ENCODE results near the gene ASCL4. TPM values are rescaled to one million over a fixed set of nuclear protein-coding genes. Genes with fewer than 3 reads are reported as not detected.

The ASCL4 gene
- polyA plus RNA-seq, 3 donors from 2014 or later = not detected

DNA sequence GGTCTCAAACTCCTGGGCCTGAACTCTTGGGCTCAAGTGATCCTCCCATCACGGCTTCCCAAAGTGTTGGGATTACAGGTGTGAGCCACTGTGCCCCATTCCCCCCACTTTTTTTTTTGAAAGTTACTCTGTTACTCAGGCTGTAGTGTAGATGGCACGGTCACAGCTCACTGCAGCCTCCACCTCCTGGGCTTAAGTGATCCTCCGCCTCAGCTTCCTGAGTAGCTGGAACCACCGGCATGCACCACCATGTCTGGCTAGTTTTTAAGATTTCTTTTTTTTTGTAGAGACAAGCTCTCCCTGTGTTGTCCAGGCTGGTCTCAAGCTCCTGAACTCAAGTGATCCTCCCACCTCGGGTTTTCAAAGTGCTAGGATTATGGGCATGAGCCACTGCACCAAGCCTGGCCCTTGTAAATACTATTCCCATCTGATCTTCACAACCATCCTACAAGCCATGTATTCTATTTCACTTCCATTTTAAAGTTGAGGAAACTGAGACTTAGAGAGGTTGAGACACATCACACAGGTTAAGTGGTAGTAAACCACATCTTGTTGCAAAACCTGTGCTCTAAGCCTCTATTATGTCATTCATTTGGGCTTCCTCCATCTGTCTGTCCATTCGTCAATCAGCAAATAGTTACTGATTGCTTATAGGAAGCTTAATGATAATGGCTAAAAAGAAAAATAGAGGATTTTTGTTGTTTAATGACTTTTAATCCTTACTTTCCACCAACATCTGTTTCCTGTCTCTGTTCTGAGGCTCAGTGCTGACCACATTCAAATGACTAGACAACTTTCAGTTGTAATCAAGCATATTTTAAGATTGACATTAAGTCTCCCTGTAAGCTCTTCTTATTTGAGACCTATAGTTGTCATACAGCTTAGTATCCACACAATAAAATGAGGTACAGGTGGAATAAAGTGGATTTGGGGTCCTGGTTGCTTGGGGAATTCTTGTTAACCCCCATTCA, 9.2 kb downstream of the ASCL4 start:
- no peak overlapping the region for H3K4me3 Mint-ChIP-seq
- H3K36me3 Mint-ChIP-seq = no peaks in the 10 kb centered on the region
- H3K9me3 Mint-ChIP-seq = no peaks in the 10 kb centered on the region
- no peak overlapping the region for H3K27ac Mint-ChIP-seq
- DNase-seq = no peak
- H3K27me3 Mint-ChIP-seq (ENCODE audit: low read depth in 3 of 3) = peaks cover 3 to 15% (median 11%) of the 10 kb centered on the region in 3 donors
- no peaks in the 10 kb centered on the region for H3K4me1 Mint-ChIP-seq

DNA sequence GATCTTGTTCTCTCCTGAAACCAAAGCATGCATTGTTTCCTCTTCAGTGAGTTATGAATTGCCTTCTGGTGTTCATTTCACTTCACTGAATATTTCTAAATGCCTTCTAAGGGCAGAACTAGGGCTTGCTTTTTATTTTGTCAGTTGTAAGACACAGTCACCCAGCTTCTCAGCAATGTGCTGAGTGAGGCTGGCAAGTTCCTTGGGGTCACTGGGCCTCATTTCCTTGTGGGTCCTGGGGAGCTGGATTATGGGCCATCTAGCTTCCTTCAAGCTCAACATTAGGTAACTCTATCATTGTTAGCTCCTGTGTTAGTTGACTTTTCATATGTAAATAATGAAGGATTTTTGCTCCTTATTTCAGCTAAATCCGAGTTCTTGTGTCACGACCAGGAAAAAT, 13.8 kb downstream of the ASCL4 start:
- no peak overlapping the region for H3K4me3 Mint-ChIP-seq
- H3K36me3 Mint-ChIP-seq = no peaks in the 10 kb centered on the region
- peaks cover 2 to 13% (median 4%) of the 10 kb centered on the region in 3 donors for H3K27me3 Mint-ChIP-seq (ENCODE audit: low read depth in 3 of 3)
- DNase-seq = no peak
- H3K9me3 Mint-ChIP-seq = no peaks in the 10 kb centered on the region
- no peak overlapping the region for H3K27ac Mint-ChIP-seq
- no peaks in the 10 kb centered on the region for H3K4me1 Mint-ChIP-seq

DNA sequence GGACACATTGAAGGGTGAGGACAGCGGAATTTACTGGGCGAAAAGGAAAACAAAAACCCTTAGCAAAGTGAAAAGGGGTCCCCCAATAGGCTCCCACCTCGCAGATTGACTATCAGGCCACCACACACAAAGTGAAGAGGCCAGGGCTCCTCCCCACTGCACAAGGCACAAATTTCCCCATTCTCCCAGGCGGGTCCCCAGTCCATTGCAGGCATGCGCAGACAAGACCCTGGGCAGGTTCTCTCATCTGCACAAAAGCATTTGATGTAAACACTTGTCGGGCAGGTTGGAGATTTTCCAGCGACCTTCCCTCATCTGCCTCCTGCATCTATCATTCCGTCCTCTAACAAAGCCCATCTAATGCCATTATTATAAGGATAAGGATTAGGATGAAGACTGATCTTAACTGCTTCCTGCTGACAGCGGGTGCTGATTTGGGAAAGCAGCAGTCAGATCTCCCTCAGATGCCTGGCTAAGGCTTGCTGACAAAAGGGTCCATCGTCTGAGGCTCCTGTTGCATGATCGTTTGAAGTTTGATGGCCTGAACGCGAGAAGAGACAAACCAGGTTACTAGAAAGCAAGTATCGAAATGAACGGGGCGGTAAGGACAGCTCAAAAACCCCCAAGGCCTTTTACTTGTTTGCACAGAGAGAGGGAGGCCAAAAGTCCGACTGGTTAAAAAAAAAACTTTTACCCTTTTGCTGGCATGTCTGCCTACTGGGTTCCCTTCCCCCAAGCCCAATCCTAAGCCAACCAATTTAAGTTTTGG, 14.4 kb downstream of the ASCL4 start:
- Mint-ChIP-seq H3K9me3 (no peaks in the 10 kb centered on the region), H3K27me3 (ENCODE audit: low read depth in 3 of 3) (peaks cover 2 to 18% (median 4%) of the 10 kb centered on the region in 3 donors), H3K36me3 (no peaks in the 10 kb centered on the region), H3K4me3 (no peak overlapping the region), H3K4me1 (no peaks in the 10 kb centered on the region), H3K27ac (no peak overlapping the region)
- DNase-seq = no peak

DNA sequence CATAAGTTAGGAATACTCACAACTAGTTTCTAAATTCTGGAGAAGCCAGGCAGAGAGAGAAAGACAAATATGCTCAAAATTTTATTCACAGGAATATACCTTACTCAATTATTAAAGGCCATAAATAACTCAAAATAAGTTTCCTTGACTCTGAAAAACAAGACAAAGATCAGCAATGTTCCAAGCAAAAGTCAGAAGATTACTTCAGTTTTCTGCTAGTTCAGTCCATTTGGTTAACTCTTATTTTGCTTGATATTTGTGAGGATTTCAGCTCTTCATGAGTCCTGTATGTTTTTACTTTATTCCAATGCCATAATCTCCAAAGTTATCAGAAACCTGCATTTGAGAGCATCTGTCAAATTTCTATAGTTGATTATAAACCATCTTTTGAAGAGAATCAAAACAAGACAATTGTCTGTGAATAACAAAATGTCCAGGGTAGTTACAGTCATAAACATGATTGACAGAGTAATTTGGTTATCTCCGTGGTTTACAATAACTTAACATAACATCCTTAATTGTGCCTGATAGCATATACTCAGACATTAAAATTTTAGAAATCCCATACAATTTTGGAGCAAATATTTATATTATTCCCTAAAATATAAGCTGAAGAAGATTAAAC, 17.1 kb downstream of the ASCL4 start:
- Mint-ChIP-seq H3K9me3 (no peaks in the 10 kb centered on the region), H3K4me3 (no peak overlapping the region), H3K4me1 (no peaks in the 10 kb centered on the region), H3K27ac (no peak overlapping the region), H3K27me3 (ENCODE audit: low read depth in 3 of 3) (peaks cover 2 to 18% (median 5%) of the 10 kb centered on the region in 3 donors), H3K36me3 (no peaks in the 10 kb centered on the region)
- no peak for DNase-seq

DNA sequence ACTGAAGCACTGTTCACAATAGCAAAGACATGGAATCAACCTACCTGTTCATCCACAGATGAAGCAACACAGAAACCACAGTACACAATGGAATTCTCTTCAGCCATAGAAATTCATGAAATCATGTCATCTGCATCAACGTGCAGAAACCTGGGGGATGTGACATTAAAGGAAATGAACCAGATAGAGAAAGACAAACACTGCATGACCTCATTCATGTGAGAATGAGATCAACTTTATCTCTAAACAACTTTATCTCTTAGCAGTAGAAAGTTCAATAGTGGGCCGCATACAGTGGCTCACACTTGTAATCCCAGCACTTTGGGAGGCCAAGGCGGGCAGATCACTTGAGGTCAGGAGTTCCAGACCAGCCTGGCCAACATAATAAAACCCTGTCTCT, 19.9 kb downstream of the ASCL4 start:
- Mint-ChIP-seq H3K4me3 (no peak overlapping the region), H3K27ac (no peak overlapping the region), H3K4me1 (no peaks in the 10 kb centered on the region), H3K36me3 (no peaks in the 10 kb centered on the region), H3K9me3 (no peaks in the 10 kb centered on the region), H3K27me3 (ENCODE audit: low read depth in 3 of 3) (peaks cover 0 to 11% (median 5%) of the 10 kb centered on the region in 3 donors)
- DNase-seq = no peak

DNA sequence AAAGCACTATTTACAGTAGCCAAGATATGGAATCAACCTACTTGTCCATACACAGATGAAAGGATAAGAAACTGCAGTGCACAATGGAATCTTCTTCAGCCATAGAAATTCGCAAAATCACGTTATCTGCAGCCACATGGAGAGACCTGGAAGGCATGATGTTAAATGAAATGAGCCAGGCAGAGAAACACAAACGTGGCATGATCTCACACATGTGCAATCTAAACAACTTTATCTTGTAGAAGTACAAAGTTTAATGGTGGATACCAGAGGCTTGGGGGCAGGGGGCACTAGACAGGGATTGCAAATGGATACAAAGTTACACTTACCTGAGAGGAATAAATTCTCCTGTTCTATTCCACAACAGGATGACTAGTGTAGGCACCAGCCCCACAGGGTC, 24.1 kb downstream of the ASCL4 start:
- Mint-ChIP-seq H3K27ac (no peak overlapping the region), H3K27me3 (ENCODE audit: low read depth in 3 of 3) (peaks cover 0 to 5% (median 2%) of the 10 kb centered on the region in 3 donors), H3K9me3 (no peaks in the 10 kb centered on the region), H3K36me3 (no peaks in the 10 kb centered on the region), H3K4me3 (no peak overlapping the region), H3K4me1 (no peaks in the 10 kb centered on the region)
- no peak for DNase-seq

DNA sequence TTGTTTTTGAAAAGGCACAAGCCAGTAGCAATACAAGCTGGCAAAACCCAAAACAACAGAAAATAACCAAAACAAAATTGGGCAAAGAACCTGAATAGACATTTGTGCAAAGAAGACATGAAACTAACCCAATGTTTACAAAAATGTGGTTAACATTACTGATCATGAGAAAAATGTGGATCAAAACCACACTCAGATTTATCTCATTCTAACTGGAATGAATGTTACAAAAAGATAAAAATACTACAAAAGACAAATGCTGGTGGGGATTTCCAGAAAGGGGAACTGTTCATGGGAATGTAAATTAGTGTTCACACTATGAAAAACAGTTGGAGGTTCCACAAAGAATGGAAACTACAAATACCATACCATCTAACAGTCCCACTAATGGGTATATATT, 26.6 kb downstream of the ASCL4 start:
- Mint-ChIP-seq H3K27ac (no peak overlapping the region), H3K36me3 (no peaks in the 10 kb centered on the region), H3K27me3 (ENCODE audit: low read depth in 3 of 3) (peaks cover 0 to 4% (median 0%) of the 10 kb centered on the region in 3 donors), H3K9me3 (no peaks in the 10 kb centered on the region), H3K4me1 (no peaks in the 10 kb centered on the region), H3K4me3 (no peak overlapping the region)
- no peak for DNase-seq

DNA sequence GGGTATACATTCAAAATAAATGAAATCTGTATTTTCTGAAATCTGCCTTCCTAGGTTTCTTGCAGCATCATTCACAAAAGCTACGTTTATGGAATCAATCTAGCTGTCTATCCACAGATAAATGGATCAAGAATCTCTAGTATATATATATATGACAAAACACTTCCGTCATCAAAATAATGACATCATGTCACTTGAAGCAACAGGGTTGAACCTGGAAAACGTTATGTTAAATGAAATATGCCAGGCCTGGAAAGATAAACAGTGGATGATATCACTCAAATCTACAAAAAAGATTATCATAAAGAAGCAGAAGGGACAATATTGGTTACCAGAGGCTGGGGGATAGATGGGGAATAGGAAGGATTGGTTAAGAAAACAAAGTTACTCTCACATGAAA, 28.6 kb downstream of the ASCL4 start:
- no peak overlapping the region for H3K4me3 Mint-ChIP-seq
- no peak for DNase-seq
- H3K27me3 Mint-ChIP-seq (ENCODE audit: low read depth in 3 of 3) = peaks cover 0 to 1% (median 0%) of the 10 kb centered on the region in 3 donors
- H3K4me1 Mint-ChIP-seq = no peaks in the 10 kb centered on the region
- H3K27ac Mint-ChIP-seq = no peak overlapping the region
- no peaks in the 10 kb centered on the region for H3K9me3 Mint-ChIP-seq
- H3K36me3 Mint-ChIP-seq = no peaks in the 10 kb centered on the region

DNA sequence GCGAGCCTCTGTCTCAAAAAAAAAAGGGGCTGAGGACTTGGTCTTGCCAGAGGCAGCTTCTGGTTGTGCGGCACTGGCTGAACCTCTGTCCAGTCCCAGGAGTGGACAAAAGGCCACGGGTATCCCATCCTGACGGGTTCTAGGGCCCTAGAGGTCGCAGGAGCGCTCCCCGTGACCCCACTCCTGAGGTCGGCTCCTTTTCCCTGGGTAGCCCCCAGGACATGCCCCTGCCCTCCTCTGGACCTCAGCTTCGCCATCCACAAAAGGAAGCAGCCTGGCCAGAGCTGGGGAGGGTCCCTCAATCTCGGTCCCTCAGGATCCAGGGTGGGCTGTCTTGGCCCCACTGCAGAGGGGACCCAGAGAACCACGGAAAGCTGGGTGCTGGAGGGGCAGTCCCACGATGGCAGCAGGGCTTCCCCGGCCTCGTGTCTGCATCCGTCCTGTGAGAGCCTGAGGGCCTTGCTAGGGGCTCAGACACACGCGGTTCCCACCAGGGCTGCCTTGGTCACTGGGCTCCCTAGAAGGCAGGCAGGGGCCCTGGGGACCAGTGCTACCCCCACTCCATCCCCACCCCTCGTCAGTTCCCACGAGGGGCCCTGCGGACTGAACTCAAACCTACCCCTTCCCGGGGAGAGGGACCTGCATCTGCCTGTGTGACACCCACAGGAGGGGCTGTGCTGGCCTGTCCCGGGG, 31.1 kb downstream of the ASCL4 start:
- Mint-ChIP-seq H3K4me3 (no peak overlapping the region), H3K27ac (no peak overlapping the region), H3K4me1 (no peaks in the 10 kb centered on the region), H3K27me3 (ENCODE audit: low read depth in 3 of 3) (peaks cover 0 to 4% (median 1%) of the 10 kb centered on the region in 3 donors), H3K9me3 (no peaks in the 10 kb centered on the region), H3K36me3 (no peaks in the 10 kb centered on the region)
- DNase-seq = no peak

DNA sequence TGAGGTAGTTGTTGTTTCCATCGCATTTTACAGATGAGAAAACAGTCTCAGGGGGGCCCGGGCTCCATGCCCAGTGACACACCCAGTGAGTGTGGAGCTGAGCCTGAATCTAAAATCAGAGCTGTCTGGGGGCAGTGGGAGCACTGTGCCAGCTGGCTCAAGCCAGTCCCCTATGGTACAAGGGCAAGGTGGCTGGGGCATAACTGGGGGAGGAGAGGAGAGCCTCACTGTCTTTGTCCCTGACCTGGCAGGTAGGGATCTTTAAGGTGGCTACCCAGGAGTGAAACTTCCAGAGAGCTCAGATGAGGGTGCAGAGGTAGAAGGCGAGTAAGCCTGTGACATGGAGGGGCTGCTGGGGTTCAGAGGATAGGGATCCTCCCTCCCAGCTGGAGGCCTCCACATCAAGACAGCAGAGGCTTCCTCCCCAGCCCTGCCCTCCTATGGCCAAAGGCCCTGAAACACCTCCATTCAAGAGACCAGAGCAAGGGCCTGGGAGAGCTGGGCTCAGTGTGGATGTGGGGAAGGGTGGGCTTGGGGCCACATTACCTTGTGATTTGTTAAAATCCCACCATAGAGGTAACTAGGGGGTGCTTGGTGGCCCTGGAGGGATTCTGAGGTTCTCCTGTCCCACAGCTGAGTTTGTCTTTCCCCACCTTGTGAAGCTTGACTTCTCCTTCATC, 33.1 kb downstream of the ASCL4 start:
- Mint-ChIP-seq H3K27ac (no peak overlapping the region), H3K4me3 (no peak overlapping the region), H3K4me1 (no peaks in the 10 kb centered on the region), H3K36me3 (no peaks in the 10 kb centered on the region), H3K9me3 (no peaks in the 10 kb centered on the region), H3K27me3 (ENCODE audit: low read depth in 3 of 3) (peaks cover 2 to 7% (median 2%) of the 10 kb centered on the region in 3 donors)
- DNase-seq = no peak

DNA sequence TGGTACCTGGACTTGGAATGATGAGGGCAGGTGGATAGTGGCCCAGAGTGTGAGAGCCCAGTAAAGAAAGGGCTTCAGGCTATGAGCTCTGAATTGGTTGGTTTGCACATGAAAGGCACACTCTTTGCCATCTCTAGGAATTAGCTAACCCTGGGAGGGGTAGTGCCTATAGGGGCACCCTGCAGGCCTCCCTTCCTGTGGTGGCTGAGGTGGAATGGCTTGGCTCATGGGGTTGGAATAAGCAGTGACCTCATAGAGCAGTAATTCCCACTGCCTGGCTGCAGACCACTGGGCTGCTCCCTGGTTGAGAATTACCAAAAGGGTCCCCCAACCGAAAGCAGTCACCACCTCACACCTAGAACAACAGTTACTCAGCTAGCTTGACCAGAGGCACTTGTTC, 42.7 kb downstream of the ASCL4 start:
- Mint-ChIP-seq H3K27me3 (ENCODE audit: low read depth in 3 of 3) (peaks cover 2 to 8% (median 4%) of the 10 kb centered on the region in 3 donors), H3K36me3 (peaks cover 0 to 9% (median 0%) of the 10 kb centered on the region in 3 donors), H3K9me3 (peaks cover 3 to 21% (median 14%) of the 10 kb centered on the region in 6 donors), H3K4me3 (no peak overlapping the region), H3K4me1 (no peaks in the 10 kb centered on the region), H3K27ac (no peak overlapping the region)
- no peak for DNase-seq

DNA sequence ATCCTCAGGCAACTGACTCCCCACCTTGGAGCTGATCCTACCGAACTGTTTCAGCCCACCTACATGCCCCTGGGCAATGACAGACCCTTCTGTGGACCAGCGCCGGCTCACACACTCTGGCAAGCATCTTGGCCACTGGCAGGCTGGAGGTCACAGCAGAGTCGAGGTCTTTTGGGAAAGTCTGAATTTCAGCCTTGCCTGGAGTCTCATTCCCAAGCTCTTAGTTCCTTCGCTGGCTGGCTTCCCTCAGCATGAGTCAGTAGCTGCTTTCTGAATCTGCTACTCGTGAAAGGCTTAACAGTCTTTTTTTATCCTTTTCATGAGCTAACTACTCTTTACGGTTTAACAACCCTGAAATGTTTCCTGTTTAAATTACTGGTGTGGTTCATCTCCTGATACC, 44.5 kb downstream of the ASCL4 start:
- peaks cover 0 to 12% (median 2%) of the 10 kb centered on the region in 3 donors for H3K27me3 Mint-ChIP-seq (ENCODE audit: low read depth in 3 of 3)
- H3K9me3 Mint-ChIP-seq = peaks cover 3 to 21% (median 15%) of the 10 kb centered on the region in 6 donors
- H3K27ac Mint-ChIP-seq = no peak overlapping the region
- no peaks in the 10 kb centered on the region for H3K4me1 Mint-ChIP-seq
- H3K36me3 Mint-ChIP-seq = peaks cover 0 to 9% (median 0%) of the 10 kb centered on the region in 3 donors
- DNase-seq = no peak
- no peak overlapping the region for H3K4me3 Mint-ChIP-seq

DNA sequence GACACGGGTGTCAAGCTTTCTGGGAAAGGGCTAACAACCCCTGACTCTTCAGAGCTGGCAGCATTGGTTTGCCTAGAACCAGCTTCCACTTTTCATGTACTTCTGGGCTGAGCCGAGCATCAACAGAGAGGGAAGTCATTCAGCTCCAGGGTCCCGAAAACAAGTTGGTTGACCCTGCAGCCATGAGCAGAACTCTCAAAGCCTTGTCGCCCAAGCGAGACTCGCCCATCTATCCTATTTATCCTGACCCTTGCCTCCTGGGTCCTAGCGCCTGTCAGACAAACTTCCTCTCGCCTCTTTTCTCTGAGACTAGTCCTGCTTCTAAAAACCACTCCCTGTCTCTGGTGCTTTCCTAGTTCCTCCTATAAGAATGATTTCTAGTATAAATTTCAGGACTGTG, 47.9 kb downstream of the ASCL4 start:
- H3K27ac Mint-ChIP-seq = no peak overlapping the region
- no peak for DNase-seq
- H3K27me3 Mint-ChIP-seq (ENCODE audit: low read depth in 3 of 3) = peaks cover 4 to 20% (median 5%) of the 10 kb centered on the region in 3 donors
- H3K36me3 Mint-ChIP-seq = peaks cover 4 to 11% (median 6%) of the 10 kb centered on the region in 3 donors
- no peaks in the 10 kb centered on the region for H3K4me1 Mint-ChIP-seq
- H3K4me3 Mint-ChIP-seq = no peak overlapping the region
- peaks cover 13 to 49% (median 32%) of the 10 kb centered on the region in 6 donors for H3K9me3 Mint-ChIP-seq

Data from immature natural killer cell (primary cell).